ENCODE measurements around the gene SLC39A6. TPM values are rescaled to one million over a fixed set of nuclear protein-coding genes. Genes with fewer than 3 reads are reported as not detected.

SLC39A6 gene
- total RNA-seq (10 to 100 TPM; 12.1 to 24.5 (median 17.2) TPM), polyA plus RNA-seq (10 to 100 TPM in 1 of 2 donors, 1 to 10 TPM in 1; 2.9 to 18.2 TPM)

- DNase-seq (peak; percentile 93 to 99 (median 96)), ATAC-seq (peak; percentile 95 to 98 (median 96)), FAIRE-seq (no peak)
- Histone ChIP-seq H3K36me3 (no peaks in the 10 kb centered on the region), H3K4me3 (peak within 1 kb of the TSS; percentile 84 to 95 (median 90)), H3K27me3 (no peaks in the 10 kb centered on the region), H3K27ac (peak within 1 kb of the TSS; percentile 99 to 100 (median 100)), H3K4me1 (peaks cover 4 to 15% (median 6%) of the 10 kb centered on the region in 3 donors), H3K9me3 (no peaks in the 10 kb centered on the region)
- TF ChIP-seq CTCF (IDR thresholded peaks at IDR 0.05) = no peak
- intact Hi-C loops (cut with DNase I) = no loop called here
- WGBS, 2 donors = 0 to 1% methylated on average over 68 to 69 of the region's 69 CpGs
Measured at GRCh38 chr18:36129300-36130038, at the start of gene SLC39A6, which contains the start of gene ELP2. Gene SLC39A6, minus strand, starts transcription at chr18:36129340. Its CDS starts 2,333 bp downstream, at chr18:36127007. Gene ELP2, plus strand, starts transcription at chr18:36129899. Its CDS starts 35 bp downstream, at chr18:36129934.

DNA sequence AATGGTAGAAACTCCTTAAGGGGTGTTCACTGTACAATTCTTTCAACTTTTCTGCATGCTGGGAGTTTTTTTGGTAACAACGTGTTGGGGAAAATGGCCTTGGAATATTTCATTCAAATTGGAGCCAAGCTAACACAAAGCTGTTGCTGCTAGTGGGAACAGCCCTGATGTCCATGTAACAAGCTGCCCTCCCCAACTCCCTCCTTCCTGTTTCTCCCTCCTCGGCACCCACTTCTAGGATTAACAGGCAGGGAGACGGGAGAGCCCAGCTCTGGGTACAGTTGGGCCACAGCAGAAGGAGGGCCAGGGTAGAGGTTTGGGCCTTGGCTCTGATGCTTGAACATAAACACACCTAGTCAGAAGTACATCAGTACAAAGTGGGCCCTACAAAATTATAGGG, 48.8 kb upstream of the SLC39A6 start:
- TF ChIP-seq CTCF (IDR thresholded peaks at IDR 0.05) = no peak
- H3K27me3 ChIP-seq = no peaks in the 10 kb centered on the region
- intact Hi-C loops (cut with DNase I) = no loop called here
- DNase-seq = no peak
- H3K4me1 ChIP-seq = no peaks in the 10 kb centered on the region
- H3K9me3 ChIP-seq = no peaks in the 10 kb centered on the region
- ATAC-seq = no peak
- peaks cover 0 to 28% (median 0%) of the 10 kb centered on the region in 3 donors for H3K36me3 ChIP-seq
- no peak overlapping the region for H3K27ac ChIP-seq
- no peak for FAIRE-seq
- no peak overlapping the region for H3K4me3 ChIP-seq
- 74 to 82% methylated on average over 3 of the region's 3 CpGs for WGBS, 2 donors

DNA sequence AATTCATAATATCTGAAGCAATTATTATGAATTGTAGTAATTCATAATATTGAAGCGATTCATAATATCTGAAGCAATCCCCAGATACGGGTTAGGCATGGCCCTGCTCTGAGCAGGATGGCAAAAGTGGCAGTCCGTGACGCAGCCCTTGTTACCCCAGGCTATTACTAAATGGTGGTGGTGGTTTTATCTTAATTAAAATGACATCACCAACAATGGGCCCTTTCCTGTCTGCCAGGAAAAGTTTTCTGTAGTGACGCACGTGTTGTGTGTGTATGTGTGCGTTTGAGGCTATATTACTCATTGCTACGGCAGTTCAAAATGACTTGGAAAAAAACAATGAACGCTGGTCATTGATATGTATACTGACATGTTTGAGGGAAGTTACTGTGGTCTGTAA, 47.6 kb upstream of the SLC39A6 start:
- H3K4me1 ChIP-seq = no peaks in the 10 kb centered on the region
- WGBS, 2 donors = 88 to 96% methylated on average over 9 of the region's 9 CpGs
- no peak overlapping the region for H3K4me3 ChIP-seq
- peaks cover 0 to 35% (median 0%) of the 10 kb centered on the region in 3 donors for H3K36me3 ChIP-seq
- FAIRE-seq (no peak), ATAC-seq (no peak), DNase-seq (no peak)
- intact Hi-C loops (cut with DNase I) = no loop called here
- no peaks in the 10 kb centered on the region for H3K9me3 ChIP-seq
- H3K27ac ChIP-seq = no peak overlapping the region
- TF ChIP-seq CTCF (IDR thresholded peaks at IDR 0.05) = no peak
- no peaks in the 10 kb centered on the region for H3K27me3 ChIP-seq

DNA sequence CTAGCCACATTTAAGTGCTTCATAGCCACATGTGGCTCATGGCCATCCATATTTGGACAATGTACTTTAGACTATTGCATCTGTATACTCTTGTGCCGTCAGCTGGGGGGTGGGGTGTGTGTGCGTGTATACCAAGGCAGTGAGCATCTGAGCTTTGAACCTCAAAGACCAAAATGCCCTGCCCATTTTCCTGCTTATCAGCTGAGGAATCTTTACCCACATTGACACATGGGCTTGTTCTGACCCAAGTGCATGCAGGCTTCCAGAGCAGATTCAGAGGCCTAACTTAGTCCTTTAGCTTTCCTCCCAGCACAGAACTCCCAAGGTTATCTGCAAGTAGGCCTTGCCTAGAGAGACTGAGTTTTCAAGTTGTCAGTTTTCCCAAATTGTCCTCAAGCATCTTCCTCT, 47.0 kb upstream of the SLC39A6 start:
- Histone ChIP-seq H3K27me3 (no peaks in the 10 kb centered on the region), H3K4me3 (no peak overlapping the region), H3K9me3 (no peaks in the 10 kb centered on the region), H3K4me1 (no peaks in the 10 kb centered on the region), H3K27ac (no peak overlapping the region), H3K36me3 (peaks cover 0 to 41% (median 3%) of the 10 kb centered on the region in 3 donors)
- 94 to 95% methylated on average over 2 of the region's 2 CpGs for WGBS, 2 donors
- FAIRE-seq (no peak), DNase-seq (no peak), ATAC-seq (no peak)
- no peak for TF ChIP-seq CTCF (IDR thresholded peaks at IDR 0.05)
- intact Hi-C loops (cut with DNase I) = no loop called here

DNA sequence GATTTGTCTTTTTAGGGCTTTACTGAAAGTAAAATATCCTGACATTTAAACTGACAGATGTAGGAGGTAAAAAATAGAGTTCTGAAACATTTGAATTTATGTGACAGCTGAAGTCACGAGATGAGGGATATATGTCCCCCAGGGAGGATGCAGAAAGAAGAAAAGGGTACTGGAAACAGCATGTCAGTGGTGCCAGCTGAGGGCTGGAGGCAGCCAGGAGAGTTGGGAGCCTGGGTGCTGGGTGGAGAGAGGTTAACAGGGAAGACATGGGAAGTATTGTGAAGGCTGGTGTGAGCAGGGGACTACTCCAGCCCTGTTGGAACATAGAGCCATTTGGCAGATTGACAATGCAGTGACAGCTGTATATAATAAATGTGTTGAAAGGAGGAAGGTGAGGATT, 46.3 kb upstream of the SLC39A6 start:
- intact Hi-C loops (cut with DNase I) = no loop called here
- no peak for DNase-seq
- Histone ChIP-seq H3K4me1 (no peaks in the 10 kb centered on the region), H3K9me3 (no peaks in the 10 kb centered on the region), H3K4me3 (no peak overlapping the region), H3K27ac (no peak overlapping the region), H3K36me3 (peaks cover 0 to 48% (median 4%) of the 10 kb centered on the region in 3 donors), H3K27me3 (no peaks in the 10 kb centered on the region)
- no peak for ATAC-seq
- no peak for TF ChIP-seq CTCF (IDR thresholded peaks at IDR 0.05)
- 81 to 100% methylated on average over 1 of the region's 1 CpG for WGBS, 2 donors
- FAIRE-seq = no peak

All from pancreas (tissue), 10 donors.